ENCODE measurements around the gene ATP6V0E2.
"Not testable (repeated sequence)": the region's sequence is repeated elsewhere in the genome, so short reads cannot be mapped to it uniquely, and the experiment has no call there.

The ATP6V0E2 gene

DNA sequence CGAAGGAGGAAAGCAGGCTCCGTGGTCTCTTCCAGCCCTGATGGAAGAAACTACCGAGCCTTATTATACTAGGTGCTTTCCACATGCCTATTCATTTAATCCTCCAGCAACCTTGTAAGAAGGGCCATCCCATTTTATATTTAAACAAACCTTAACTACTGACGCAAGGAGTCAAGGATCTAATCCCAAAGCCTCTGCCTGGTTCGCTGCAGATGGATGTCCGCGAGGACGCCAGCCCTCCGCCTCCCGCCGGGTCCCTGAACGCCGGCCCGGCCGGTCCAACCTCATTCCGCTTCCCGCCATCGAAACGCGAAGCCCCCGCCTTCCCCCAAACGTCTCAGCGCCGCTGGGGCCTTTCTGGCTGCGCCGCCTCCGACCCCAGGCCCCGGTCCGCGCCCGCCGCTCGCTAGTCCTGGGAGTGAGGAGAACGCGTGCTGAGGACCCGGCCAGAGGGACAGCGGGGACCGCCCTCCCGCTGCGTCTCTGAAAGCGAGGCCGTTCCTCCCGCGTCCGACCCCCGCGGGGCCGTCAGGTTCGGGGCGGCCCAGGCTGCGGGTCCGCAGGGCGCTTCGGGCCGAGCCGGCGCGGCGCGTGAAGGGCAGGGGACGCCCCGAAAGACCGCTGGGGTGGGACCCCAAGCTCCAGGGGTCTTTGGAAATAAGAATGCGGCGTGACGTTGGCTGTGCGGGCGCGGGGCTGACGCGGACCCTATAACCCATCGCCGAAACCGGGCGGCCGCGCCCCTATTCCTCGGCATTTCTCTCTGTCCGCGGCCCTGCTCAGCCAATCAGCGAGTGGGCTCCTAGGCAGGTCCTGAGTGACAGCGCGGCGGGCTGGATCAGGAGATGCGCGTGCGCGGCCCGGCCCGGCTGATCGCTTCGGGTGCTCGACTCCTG lies at the start of gene ATP6V0E2:
Gene ATP6V0E2 (plus strand): TSS at position 896 of the 896 bp plus-strand sequence. CDS start 97 bp downstream, outside the sequence.
- DNase-seq (ENCODE audit: low read depth), result peak; percentile 94

DNA sequence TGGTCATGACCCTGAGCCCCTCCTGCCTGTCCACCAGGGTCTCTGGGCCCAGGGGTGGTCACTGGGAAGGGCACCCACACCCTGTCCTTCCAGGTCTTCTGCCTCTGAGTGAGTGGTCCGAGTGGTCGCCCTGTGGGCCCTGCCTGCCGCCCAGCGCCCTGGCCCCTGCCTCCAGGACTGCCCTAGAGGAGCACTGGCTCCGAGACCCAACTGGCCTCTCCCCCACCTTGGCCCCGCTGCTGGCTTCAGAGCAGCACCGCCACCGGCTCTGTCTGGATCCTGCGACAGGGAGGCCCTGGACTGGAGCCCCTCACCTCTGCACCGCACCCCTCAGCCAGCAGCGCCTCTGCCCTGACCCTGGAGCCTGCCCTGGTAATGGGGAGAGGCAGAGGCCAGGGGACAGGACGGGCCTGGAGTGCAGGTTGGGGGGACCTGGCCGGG lies 49.4 kb upstream of the ATP6V0E2 start:
- no peak for DNase-seq (ENCODE audit: low read depth)

DNA sequence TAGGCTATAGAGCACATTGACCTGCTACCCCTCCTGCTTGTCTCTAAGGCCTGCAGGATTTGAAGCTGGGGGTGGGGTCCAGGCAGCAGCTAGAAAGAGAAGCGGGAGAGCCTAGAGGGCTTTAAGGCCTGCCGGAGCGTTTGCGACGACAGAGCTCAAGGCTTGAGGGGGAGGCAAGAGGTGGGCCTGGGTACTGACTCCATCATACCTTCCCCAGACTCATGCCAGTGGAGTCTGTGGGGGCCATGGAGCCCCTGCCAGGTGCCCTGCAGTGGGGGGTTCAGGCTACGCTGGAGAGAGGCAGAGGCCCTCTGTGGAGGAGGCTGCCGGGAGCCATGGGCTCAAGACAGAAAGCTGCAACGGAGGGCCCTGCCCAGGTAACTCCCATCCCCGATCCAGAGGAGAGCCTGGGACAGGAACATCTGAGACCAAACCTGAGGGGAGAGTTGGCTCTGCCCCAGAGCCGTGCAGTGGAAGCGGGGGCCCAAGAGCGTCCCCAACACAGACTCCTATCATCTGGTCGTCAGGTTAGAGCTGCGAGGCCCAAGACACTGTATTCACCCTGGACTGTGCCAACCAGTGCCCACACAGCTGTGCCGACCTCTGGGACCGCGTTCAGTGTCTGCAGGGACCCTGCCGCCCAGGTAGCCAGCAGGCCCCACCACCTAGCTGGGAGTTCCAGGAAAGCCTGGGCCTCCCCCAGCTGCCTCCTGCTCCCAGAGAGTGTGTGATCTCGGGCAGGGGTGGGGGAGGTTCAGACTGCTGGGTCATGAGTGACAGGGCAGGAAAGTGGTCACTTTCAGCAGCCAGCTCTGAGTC lies 48.8 kb upstream of the ATP6V0E2 start:
- no peak for DNase-seq (ENCODE audit: low read depth)

DNA sequence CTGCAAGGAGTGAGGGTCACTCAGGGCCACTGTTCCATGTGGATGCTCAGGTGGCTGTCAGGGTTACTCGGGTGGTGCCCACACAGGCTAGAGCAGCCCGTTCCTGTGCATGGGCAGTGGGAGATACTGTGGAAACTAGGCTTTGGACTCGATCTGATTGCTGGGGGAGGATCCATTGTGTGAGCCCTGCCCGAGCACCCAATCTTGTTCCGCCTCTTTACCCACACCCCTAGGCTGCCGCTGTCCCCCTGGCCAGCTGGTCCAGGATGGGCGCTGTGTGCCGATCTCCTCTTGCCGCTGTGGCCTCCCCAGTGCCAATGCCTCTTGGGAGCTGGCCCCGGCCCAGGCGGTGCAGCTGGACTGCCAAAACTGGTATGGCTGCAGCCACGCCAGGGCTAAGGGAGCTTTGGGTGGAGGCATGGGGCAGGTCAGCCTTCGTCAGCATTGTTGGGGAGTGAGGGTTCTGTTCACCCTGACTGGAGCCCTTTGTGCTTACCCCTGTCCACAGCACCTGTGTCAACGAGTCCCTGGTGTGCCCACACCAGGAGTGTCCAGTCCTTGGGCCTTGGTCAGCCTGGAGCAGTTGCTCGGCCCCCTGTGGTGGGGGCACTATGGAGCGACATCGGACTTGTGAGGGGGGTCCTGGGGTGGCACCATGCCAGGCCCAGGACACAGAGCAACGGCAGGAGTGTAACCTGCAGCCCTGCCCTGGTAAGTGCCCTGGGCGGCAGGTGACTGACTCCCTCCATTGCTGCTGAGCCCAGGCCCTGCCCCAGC lies 48.0 kb upstream of the ATP6V0E2 start:
- no peak for DNase-seq (ENCODE audit: low read depth)

DNA sequence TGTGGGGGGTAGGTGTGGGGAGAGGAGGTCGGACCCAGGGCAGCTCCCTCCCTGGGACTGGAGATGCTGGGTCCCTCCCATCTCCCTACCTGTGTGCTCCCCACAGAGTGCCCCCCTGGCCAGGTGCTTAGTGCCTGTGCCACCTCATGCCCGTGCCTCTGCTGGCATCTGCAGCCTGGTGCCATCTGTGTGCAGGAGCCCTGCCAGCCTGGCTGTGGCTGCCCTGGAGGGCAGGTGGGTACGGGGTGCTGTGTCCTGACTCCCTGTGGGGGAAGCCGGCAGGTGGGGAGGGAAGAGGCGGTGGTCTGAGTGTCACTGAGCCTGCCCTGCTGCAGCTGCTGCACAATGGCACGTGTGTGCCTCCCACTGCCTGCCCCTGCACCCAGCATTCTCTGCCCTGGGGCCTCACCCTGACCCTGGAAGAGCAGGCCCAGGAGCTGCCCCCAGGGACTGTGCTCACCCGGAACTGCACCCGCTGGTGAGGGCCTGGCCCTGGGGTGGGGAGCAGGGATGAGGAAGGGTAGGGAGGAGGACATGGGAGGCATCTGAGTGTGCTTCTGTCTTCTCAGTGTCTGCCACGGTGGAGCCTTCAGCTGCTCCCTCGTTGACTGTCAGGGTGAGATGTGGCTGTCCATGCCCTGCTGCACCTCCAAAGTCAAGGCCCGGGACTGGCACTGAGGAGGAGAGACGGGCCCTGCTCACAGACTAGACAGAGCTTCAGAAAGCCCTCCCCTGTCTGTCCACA lies 47.3 kb upstream of the ATP6V0E2 start:
- no peak for DNase-seq (ENCODE audit: low read depth)

DNA sequence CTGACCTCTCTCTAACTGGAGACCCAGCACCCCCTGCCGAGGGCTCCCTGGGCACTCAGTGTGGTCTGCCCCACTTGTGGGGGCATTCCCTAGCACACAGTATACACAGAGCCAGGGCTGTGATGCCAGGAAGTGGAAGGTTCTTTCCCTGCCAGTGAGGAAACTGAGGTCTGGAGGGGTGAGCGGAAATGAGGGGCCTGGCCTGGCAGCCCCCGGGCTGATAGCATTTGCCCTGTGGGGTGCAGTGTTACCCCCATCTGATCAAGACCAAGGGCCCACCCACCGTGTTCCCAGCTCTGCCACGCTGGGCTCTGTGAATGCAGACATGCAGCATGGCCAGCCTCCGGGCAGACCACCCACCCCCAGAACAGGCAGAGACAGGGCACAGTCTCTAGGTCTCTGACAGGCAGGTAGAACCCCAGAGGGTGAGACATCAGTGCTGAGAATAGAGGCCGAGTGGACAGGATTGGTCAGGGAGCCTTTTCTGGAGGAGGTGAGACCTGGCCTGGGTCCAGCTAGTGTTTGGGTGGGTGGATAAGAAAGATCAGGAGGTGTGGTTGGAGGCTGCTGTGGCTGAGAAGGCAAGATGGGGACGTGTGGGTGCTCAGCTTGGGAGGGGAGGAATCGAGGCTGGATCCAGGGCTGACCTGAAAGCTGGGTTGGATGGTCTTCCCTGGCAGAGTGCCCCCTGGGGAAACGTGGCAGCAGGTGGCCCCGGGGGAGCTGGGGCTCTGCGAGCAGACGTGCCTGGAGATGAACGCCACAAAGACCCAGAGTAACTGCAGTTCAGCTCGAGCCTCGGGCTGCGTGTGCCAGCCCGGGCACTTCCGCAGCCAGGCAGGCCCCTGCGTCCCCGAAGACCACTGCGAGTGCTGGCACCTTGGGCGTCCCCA lies 46.4 kb upstream of the ATP6V0E2 start:
- DNase-seq (ENCODE audit: low read depth), result no peak

DNA sequence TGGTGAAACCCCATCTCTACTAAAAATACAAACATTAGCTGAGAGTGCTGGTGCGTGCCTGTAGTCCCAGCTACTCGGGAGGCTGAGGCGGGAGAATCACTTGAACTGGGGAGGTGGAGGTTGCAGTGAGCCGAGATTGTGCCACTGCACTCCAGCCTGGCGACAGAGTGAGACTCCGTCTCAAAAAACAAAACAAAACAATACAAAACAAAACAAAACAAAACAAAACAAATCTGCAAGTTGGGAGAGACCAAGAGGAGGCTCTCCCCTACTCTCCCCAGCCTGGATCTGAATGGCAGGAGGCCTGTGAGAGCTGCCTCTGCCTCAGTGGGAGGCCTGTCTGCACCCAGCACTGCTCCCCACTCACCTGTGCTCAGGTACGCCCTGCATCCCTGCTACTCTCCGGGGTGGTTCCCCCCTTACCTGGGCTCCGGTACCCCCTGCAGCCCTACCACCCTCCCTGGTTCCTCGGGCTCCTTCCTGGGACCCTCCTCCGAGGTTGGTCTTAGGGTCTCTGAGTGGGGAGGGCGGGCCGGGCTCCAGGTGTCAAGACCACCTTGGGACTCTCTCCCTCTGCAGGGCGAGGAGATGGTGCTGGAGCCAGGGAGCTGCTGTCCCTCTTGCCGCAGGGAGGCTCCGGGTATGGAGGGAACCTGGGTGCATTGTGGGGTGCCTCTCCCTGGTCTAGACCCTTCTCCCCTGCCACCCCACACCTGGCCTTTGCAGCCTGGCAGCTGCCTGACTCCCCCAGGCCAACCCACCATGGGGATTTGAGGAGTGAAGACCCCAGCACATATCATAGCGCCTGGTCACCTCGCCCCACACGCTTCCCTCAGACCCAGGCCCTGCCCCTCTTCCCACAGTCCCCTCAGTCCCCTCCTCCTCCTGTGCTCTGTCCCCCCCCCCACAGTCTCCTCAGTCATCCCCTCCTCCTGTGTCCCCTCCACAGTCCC lies 45.1 kb upstream of the ATP6V0E2 start:
- DNase-seq (ENCODE audit: low read depth), result no peak

DNA sequence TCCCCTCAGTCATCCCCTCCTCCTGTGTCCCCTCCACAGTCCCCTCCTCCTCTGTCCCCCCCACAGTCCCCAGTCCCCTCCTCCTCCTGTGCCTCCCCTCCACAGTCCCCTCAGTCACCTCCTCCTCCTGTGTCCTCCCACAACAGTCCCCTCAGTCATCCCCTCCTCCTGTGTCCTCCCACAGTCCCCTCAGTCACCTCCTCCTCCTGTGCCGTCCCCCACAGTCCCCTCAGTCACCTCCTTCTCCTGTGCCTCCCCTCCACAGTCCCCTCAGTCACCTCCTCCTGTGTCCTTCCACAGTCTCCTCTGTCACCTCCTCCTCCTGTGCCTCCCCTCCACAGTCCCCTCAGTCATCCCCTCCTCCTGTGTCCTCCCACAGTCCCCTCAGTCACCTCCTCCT lies 43.2 kb upstream of the ATP6V0E2 start:
- DNase-seq (ENCODE audit: low read depth), result not testable (repeated sequence)

DNA sequence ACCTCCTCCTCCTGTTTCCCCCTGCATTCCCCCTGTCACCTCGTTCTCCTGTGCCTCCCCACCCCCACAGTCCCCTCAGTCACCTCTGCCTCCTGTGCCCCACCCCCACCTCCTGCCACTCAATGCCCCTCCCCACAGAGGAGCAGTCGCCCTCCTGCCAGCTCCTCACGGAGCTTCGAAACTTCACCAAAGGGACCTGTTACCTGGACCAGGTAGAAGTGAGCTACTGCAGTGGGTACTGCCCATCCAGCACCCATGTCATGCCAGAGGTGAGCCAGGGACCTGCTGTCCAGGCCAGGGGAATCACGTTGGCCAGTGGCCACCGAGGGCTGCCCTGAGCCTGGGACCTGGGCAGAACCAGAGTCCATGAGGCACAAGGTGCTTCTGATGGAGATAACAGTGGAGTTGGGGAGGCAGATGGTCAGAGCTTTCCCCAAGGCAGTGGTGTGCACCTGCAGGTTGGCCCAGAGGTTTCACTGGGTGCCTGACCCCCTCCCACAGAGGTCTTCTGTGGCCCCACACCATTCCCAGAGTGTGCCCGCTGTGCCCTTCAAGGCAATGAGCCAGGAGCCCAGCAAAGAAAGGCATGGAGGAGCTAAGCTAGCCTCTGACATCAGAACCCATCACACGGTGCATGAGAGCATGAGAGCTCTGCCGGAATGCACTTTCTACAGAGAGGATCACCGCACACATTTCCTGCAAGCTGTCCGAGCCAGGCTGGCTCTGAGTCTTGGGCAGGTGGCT lies 42.6 kb upstream of the ATP6V0E2 start:
- DNase-seq (ENCODE audit: low read depth), result no peak

DNA sequence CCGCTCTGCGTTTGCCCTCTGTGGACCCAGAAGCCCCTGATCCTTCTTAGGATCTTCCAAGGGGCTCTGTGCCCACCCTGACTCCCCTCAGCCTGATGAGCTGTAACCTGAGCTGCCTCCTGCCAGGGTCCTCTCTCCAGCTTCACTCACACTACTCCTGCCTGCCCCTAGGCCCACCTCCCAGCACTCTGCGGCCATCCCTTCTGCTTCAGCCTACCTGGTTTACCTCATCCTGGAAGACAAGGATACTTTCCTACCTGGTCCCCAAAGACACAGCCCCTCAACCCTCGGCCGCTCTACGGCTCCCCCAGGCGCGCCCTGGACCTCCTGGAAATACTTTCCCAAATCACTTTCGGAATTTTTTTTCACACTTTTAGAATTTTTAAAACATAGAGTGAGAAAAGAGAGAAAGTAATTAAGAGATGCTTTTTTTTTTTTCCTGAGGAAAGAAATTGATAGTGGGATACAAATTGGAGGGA lies 42.0 kb upstream of the ATP6V0E2 start:
- no peak for DNase-seq (ENCODE audit: low read depth)

DNA sequence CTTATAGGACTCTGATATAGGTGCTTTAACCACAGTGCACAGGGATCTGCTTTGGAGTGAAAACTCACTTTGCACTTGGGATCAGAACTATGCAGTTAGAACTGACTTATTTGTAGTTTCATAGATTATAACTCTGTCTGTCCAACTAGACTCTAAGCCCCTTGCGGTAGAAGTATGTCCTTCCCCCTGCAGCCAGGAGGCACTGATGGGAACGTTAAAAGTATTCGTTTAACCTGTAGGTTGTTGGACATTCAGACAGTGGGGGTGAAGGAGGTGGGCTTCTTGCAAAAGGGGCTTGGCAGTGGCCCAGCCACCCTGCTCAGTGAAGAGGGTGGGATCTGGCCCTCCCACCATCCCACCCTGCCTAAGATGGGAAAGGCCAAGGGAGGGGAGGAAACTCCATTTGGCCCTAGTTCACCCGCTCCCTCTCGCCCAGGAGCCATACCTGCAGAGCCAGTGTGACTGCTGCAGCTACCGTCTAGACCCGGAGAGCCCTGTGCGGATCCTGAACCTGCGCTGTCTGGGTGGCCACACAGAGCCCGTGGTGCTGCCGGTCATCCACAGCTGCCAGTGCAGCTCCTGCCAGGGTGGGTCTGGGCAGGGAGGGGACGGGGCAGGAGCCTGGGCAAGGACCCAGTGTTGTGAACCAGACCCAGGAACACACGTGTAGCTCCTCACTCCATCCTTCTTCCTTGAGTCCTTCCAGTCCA lies 41.3 kb upstream of the ATP6V0E2 start:
- no peak for DNase-seq (ENCODE audit: low read depth)

DNA sequence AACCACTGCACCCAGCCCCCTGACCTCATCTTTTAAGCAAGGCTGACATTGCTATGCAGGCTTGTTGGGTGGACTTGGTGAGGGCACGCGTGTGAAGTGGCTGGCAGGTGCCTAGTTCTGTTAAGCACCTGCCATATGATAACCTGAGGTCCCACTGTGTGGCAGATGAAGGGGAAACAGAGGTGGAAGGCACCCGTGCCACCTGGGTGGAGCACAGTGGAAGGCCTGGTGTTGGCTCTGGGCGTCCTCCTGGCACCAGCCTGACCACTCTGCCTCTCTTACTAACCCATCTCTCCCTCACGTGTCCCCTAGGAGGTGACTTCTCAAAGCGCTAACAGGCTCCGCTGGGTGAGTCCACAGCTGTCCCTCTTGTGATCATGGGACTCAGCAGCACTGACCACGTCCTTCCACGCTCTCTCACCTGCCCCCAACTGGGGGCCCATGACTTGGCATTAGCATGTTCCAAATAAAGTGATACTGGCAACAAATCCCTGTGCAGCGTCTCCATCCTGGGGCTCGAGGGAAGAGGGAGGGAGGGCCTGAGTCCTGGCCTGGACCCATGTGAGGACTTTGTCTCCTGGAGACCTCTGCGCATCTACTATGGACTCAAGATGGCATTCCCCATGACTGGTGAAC lies 40.2 kb upstream of the ATP6V0E2 start:
- no peak for DNase-seq (ENCODE audit: low read depth)

DNA sequence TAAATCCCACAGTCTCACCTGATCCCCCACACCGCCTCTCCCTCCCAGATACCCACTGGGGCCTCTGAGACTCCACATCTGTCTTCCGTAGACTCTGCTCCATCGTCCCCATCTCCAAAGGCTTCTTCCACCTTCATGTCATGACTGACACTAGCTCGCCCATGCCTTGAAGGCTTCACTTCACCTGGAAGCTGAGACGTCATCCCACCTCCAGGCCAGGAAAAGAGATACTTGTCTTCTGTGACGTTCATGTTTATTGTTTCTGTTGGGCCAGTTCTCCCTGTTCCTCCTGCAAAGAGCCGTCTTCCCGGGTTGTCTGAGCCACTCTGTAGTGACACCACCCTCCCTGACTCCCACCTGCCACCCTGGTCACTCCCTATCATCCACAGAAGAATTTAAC lies 39.2 kb upstream of the ATP6V0E2 start:
- DNase-seq (ENCODE audit: low read depth), result no peak

DNA sequence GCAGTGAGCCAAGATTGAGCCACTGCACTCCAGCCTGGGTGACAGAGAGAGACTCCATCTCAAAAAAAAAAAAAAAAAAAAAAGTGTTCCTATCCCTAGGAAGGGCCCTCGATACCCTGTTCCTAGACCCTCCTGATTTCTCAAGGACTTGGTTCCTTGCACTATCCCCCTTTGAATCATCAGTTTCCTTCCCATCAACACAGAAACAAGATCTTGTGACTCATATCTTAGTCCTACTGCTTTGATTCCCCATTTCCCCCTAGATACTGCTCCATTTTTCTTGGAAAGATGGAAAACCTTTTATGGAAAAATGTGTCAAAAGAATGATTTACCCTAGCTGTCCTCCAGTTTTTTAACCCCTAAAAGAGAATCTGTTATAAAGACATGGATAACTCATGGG lies 37.3 kb upstream of the ATP6V0E2 start:
- DNase-seq (ENCODE audit: low read depth), result no peak

DNA sequence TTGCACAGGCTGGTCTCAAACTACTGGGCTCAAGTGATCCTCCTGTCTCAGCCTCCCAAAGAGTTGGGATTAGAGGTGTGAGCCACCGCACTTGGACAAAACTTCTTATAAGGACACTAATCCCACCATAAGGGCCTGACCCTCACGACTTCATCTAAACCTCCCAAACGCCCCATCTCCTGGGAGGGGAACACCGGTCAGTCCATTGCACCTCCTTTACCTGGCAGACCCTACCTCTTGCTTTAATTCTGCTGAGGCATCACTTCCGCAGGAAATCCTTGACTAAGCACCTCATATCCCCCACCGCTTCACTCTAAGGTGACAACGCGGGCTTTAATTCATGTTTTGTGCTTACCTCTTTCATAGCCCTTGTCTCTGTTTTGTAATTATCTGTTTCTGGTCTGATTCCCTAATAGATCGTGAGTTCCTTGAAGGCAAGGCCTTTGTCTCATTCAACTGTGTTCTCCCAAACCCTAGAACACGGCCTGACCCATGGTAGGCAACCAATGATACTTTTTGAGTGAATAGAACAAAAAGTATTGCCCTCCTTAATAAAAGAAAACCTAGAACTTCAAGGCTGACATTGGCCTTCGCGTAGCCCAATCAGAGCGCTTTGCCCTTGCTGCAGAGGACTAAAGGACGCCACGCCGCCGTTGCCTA lies 36.1 kb upstream of the ATP6V0E2 start:
- no peak for DNase-seq (ENCODE audit: low read depth)

DNA sequence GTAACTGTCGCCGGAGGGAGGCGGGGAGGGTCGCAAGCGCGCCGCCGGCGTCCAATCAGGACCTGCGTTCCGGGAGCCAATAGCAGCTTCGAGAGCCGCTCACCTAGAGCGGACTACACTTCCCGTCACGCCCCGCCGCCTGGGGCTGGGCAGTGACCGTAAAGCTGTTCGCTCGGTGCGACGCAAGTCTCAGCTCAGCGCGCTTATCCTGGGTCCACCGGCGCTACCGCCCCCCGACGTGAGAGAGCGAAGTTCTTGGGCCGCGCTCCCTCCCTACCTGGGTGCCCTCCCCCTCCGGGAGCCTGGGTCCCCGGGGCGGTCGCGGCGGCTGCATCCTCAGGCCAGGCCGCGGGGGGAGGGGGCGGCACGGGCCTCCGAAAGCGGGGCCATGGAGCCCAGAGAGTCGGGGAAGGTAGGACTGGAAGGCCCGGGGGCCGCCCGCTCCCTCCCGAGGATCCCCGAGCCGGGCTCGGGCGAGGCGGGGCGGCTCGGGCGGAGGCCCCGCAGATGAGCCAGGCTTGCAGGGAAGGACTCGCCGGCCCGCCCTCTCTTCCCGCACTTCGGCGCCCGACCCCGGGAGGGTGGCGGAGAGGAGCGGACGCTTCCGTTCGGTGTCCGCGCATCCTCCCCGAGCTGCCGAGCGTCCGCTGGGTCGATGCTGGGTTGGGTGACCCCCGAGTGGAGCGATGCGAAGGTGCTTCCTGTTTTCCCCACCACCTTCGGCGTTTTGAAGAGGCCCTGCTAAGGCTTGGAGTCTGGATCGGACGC lies 35.4 kb upstream of the ATP6V0E2 start, which contains the start of gene ZNF862:
Gene ZNF862 (plus strand): TSS at position 152 of the 768 bp plus-strand sequence. CDS start 237 bp downstream, at position 389.
- DNase-seq (ENCODE audit: low read depth), result peak; percentile 94
